Spinal cord (tissue), 10 donors: Measurements from ENCODE around the gene FAM107B. TPM values are rescaled to one million over a fixed set of nuclear protein-coding genes. Genes with fewer than 3 reads are reported as not detected.
A peak's percentile ranks its signal among the peaks of the same experiment; 100 is the strongest.

Experiments
- DNase-seq, 6 donors: peaks; one replicate each; pipeline versions ENCODE4 v3.0.0 to v3.0.0-alpha.2; 2013 to 2015; ENCODE audit warnings: low spot score in 6 of 6, low read depth in 4 of 6
- H3K27ac ChIP-seq: one replicate; pipeline ENCODE4 v1.5.1; 2013; ENCODE audit warnings: low read depth, low read length, control low read depth
- H3K27me3 ChIP-seq: one replicate; pipeline ENCODE4 v1.6.1; 2013; ENCODE audit warnings: low read length; ENCODE audit not compliant: control insufficient read depth, insufficient read depth
- H3K36me3 ChIP-seq: one replicate; pipeline ENCODE4 v1.6.1; 2013; ENCODE audit warnings: low read length; ENCODE audit not compliant: control insufficient read depth, insufficient read depth
- H3K4me1 ChIP-seq: one replicate; pipeline ENCODE4 v1.6.1; 2013; ENCODE audit warnings: low read length; ENCODE audit not compliant: control insufficient read depth, insufficient read depth
- H3K4me3 ChIP-seq: one replicate; pipeline ENCODE4 v1.5.1; 2013; ENCODE audit warnings: low read depth, low read length, control low read depth
- H3K9me3 ChIP-seq: one replicate; pipeline ENCODE4 v1.6.1; 2013; ENCODE audit warnings: low read length; ENCODE audit not compliant: control insufficient read depth, insufficient read depth
- WGBS: methylation state at CpG from one replicate; pipeline ENCODE4 v1.1.5; 2013; ENCODE audit warnings: missing lambda C conversion rate; ENCODE audit not compliant: insufficient coverage; 5-methylcytosine and 5-hydroxymethylcytosine counted together
- polyA plus RNA-seq, 2 donors: library from polyadenylated mRNA; unstranded; fragments of 120-200 nt; gene quantifications; one replicate each; pipeline ENCODE4 v1.2.1, GENCODE V29; 2013; ENCODE audit not compliant: insufficient read length in 2 of 2
- total RNA-seq, 2 donors: library from RNA; depleted of rRNA in 1 of 2; stranded (reverse); fragments of 120-200 nt in 1 of 2; fragments of >200 nt in 1 of 2; gene quantifications; one replicate each; pipeline versions ENCODE4 v1.2.3 to v1.2.4, GENCODE V29; 2013 to 2014
- donor health status: healthy.

FAM107B gene
- total and polyA plus RNA-seq, 4 donors = 36.4 to 56.9 (median 47.1) TPM

DNA sequence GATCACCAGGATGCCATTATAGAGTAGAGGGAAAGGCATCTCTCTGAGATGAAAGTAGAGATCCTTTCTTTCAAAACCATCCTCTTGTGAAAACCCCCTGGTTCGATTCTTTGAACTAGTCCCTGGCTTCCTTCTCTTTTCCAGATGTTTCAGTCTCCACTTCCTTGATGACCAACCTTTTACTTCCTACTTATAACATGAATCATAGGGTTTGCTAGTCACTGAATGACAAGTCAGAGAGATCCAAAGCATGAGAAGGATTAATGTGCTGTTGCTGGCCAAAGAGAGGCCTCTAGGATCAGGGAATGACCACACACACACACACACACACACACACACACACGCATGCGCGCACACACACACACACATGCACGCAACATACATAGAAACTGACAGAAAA, 282.9 kb downstream of the FAM107B start:
- DNase-seq = no peak
- H3K27ac ChIP-seq = no peak overlapping the region
- H3K36me3 ChIP-seq = no peaks in the 10 kb centered on the region
- 66% methylated on average over 4 of the region's 5 CpGs for WGBS
- H3K27me3 ChIP-seq = no peaks in the 10 kb centered on the region
- no peak overlapping the region for H3K4me3 ChIP-seq
- H3K9me3 ChIP-seq = no peaks in the 10 kb centered on the region
- H3K4me1 ChIP-seq = peaks cover 3% of the 10 kb centered on the region

DNA sequence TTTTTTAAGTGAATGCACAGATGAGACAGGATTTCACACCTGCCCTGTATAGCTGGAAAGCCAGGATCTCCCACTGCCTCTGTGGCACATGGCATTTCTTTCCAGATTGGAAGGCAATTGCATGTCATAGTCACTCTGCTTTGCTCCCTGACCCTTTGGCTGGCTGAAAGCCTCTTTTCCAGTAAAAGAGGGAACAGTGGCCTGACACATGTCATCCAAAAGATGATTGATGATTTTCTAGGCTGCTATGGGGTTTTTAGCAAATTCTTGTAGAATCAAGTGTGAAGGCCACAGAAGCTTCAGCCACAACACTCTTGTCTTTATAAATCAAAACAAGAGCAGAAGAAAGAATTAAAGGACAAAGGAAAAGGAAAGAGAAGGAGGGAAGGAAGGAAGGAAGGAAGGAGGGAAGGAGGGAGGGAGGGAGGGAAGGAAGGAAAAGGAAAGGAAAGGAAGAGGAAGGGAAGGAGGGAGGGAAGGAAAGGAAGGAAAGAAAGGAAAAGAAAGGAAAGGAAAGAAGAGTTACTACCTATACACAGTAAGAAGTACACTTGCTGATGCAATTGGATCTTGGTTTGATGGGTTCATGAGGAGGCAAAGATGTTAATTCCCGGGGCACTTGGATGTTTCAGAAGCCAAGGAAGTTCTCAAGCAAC, 285.0 kb downstream of the FAM107B start:
- H3K4me1 ChIP-seq = peaks cover 4% of the 10 kb centered on the region
- H3K9me3 ChIP-seq = no peaks in the 10 kb centered on the region
- no peak overlapping the region for H3K4me3 ChIP-seq
- DNase-seq = no peak
- H3K36me3 ChIP-seq = no peaks in the 10 kb centered on the region
- no peaks in the 10 kb centered on the region for H3K27me3 ChIP-seq
- no CpG with 5 or more reads among the region's 1 CpG for WGBS
- no peak overlapping the region for H3K27ac ChIP-seq

DNA sequence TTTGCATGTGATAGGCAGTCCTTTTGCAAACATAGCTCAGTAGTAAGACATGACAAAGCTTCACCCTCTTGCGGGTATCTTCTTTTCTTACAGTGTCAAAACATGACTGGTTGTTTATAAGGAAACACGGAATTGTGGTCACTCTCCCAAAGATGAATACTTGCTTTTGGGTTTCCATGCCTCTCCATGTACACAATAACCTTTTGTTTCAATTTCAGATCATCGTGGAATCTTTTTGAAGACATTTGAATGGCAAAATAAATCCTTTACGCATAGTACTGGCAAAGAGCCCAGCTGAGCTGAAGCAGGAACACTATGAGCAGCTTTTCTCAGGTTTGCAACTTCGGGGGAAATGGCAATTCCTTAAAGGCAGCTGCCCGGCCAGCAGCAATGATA, 287.2 kb downstream of the FAM107B start:
- no peaks in the 10 kb centered on the region for H3K27me3 ChIP-seq
- H3K9me3 ChIP-seq = no peaks in the 10 kb centered on the region
- WGBS = 10% methylated on average over 3 of the region's 6 CpGs
- no peak overlapping the region for H3K27ac ChIP-seq
- peak in 2 of 6 donors; percentile 58 to 66 for DNase-seq
- H3K4me3 ChIP-seq = no peak overlapping the region
- peaks cover 4% of the 10 kb centered on the region for H3K4me1 ChIP-seq
- H3K36me3 ChIP-seq = no peaks in the 10 kb centered on the region

DNA sequence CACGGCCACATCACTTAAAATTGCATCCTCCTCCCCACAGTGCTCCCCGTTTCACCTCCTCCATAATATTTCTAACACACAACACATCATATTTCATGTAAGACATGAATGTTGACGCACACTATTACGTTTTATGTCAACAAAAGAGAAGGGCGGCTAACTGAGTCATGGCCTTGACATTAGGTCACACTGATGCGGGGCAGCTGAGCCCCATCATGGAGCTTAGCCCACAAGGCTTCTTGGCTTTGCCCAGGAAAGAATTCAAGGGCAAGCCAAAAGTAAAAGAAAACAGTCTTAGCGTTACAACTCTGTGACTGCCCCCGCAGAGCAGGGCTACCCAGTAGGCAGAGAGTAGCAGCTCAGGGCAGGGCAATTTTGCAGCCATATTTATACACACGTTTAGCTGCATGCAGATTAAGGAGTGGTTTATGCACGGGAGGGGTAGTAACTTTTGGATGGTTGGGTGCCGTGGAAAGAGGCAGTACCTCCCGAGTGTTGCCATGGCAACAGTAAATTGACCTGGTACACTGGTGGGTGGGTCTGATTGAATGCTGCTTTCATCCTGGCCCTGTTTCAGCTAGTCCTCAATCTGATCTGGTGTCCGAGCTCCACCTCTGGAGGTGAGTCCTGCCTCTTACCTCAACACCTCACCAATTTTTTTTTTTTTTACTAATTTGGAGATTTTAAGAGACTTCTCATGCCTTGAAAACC, 287.8 kb downstream of the FAM107B start:
- H3K27me3 ChIP-seq = no peaks in the 10 kb centered on the region
- H3K27ac ChIP-seq = no peak overlapping the region
- no peaks in the 10 kb centered on the region for H3K9me3 ChIP-seq
- WGBS = 60% methylated on average over 11 of the region's 13 CpGs
- H3K4me1 ChIP-seq = peaks cover 4% of the 10 kb centered on the region
- no peak overlapping the region for H3K4me3 ChIP-seq
- no peaks in the 10 kb centered on the region for H3K36me3 ChIP-seq
- DNase-seq = peak in 2 of 6 donors; percentile 32 to 59

DNA sequence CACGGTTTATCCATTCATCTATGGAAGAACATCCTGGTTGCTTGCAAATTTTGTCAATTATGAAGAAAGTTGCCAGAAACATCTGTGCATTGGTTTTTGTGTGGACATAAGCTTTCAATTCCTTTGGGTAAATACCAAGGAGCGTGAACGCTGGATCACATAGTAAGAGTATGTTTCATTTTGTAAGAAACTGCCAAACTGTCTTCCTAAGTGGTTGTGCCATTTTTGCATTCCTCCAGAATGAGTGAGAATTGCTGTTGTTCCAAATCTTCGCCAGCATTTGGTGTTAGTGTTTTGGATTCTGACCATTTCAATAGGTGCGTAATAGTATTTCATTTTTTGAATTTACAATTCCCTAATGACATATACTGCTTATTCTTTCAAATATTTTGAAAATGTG, 288.7 kb downstream of the FAM107B start:
- H3K4me3 ChIP-seq = no peak overlapping the region
- WGBS = 100% methylated on average over 2 of the region's 5 CpGs
- peaks cover 4% of the 10 kb centered on the region for H3K4me1 ChIP-seq
- no peak overlapping the region for H3K27ac ChIP-seq
- DNase-seq = no peak
- H3K27me3 ChIP-seq = no peaks in the 10 kb centered on the region
- H3K9me3 ChIP-seq = no peaks in the 10 kb centered on the region
- H3K36me3 ChIP-seq = no peaks in the 10 kb centered on the region

DNA sequence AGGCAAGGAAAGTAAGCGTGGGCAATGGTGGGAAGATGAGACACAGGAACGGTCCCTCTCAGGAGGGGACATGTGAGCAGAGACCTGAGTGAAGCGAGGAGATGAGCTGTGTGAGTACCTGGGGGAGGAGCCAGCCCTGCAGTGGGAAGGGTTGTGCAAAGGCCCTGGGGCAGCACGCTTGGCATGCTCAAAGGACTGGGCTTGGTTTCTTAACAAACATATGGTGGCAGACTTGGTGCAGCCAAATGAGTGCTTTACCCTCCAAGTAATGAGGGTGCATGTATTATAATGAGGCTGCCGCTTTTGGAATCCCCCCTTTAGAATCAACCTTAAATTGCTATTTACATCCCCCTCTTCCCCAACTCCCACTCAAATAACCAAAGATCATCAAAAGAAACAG, 291.3 kb downstream of the FAM107B start:
- DNase-seq = no peak
- Histone ChIP-seq H3K4me1 (peaks cover 4% of the 10 kb centered on the region), H3K9me3 (no peaks in the 10 kb centered on the region), H3K36me3 (no peaks in the 10 kb centered on the region), H3K27ac (no peak overlapping the region), H3K27me3 (no peaks in the 10 kb centered on the region), H3K4me3 (no peak overlapping the region)
- WGBS = 94% methylated on average over 4 of the region's 5 CpGs

DNA sequence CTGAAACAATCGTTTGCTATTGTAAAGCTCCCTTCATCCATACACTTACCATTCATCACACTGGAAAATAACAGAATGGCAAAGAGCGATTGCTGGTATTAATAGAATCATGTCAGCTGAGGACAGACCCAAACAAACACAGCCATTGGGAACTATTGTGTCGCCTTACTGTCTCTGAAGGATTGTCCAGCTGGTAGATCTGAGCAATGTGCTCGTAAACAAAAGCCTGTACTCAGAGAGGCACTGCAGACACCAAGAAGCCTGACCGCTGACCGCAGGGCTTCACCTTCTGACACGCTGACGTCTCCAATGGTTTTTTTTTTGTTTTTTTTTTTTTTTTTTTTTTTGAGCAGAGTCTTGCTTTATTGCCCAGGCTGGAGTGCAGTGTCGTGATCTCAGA, 292.9 kb downstream of the FAM107B start:
- peak in 2 of 6 donors; percentile 39 to 48 for DNase-seq
- no peak overlapping the region for H3K27ac ChIP-seq
- no peak overlapping the region for H3K4me3 ChIP-seq

DNA sequence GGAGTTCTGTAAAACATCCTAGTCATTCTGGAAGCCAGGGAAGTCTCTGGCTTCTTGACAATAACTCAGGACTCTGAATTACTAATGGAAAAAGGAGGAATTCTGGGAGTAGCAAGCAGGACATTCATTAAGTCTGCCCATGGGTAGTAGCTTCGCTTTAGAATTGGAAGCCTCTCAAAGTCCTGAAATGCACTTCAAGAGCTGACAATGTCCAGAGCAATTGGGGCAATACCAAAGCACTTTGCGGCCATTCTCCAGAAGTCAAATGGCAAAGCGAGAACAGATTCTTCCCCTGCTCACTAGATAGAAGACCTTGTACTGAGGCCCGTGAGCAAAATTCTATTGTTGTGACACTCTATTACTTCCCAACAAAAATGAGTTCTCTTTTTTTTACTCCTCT, 293.7 kb downstream of the FAM107B start:
- Histone ChIP-seq H3K9me3 (no peaks in the 10 kb centered on the region), H3K4me3 (no peak overlapping the region), H3K27me3 (peaks cover 2% of the 10 kb centered on the region), H3K4me1 (peaks cover 9% of the 10 kb centered on the region), H3K36me3 (no peaks in the 10 kb centered on the region), H3K27ac (no peak overlapping the region)
- DNase-seq = no peak
- 94% methylated on average over 3 of the region's 4 CpGs for WGBS

More for the DNA sequence above, 292.9 kb downstream of the FAM107B start:
- H3K27me3 ChIP-seq = peaks cover under 1% of the 10 kb centered on the region
- H3K36me3 ChIP-seq = no peaks in the 10 kb centered on the region
- WGBS = 70% methylated on average over 3 of the region's 9 CpGs
- H3K4me1 ChIP-seq = peaks cover 10% of the 10 kb centered on the region
- no peaks in the 10 kb centered on the region for H3K9me3 ChIP-seq

DNA sequence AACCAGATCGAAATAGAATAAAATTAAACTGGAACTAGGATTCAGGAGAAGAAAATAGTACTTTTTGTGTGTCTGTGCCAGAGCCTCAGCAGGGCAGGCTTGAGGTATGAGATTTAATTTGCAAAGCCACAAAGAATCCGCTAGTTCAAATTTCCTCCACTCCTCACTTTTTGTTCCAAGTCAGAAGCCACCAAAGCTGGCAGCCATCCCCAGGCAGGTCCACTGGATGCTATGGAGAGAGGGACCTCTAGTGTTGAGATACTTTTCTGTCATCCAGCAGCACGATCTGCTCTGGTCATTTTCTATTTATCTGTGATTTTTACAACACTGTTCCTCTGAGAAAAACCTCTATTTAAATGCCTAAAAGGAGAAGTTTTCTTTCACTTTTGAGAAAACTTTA, 296.1 kb downstream of the FAM107B start:
- WGBS = no CpG with 5 or more reads among the region's 3 CpGs
- H3K4me1 ChIP-seq = peaks cover 9% of the 10 kb centered on the region
- H3K36me3 ChIP-seq = no peaks in the 10 kb centered on the region
- DNase-seq = peak in 5 of 6 donors; percentile 55 to 93 (median 77)
- no peak overlapping the region for H3K27ac ChIP-seq
- H3K9me3 ChIP-seq = no peaks in the 10 kb centered on the region
- H3K27me3 ChIP-seq = peaks cover 2% of the 10 kb centered on the region
- no peak overlapping the region for H3K4me3 ChIP-seq

DNA sequence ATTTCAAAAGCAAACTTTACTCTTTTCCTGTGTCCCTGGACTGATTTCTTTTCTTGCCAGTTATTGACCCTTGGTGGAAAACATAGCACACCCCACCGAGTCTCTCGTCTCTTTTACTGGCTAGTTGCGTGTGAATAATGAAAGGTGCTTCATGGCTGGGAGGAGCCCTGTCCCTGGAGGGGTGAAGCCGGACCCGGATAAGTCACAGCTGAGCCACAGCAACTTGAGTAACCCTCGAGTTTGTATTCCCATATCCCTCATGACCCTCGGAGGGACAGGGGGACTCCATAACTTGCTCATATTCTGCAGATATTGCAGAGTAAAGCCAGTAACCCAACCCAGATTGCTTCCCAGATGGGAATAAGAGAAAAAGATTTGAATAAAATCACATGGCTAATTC, 296.5 kb downstream of the FAM107B start:
- Histone ChIP-seq H3K27me3 (peaks cover 2% of the 10 kb centered on the region), H3K27ac (no peak overlapping the region), H3K9me3 (no peaks in the 10 kb centered on the region), H3K4me3 (no peak overlapping the region), H3K4me1 (peaks cover 9% of the 10 kb centered on the region), H3K36me3 (no peaks in the 10 kb centered on the region)
- WGBS = no CpG with 5 or more reads among the region's 7 CpGs
- DNase-seq = no peak
